ENCODE data around the gene ZFP69B. TPM values are rescaled to one million over a fixed set of nuclear protein-coding genes. Genes with fewer than 3 reads are reported as not detected.

ZFP69B gene
- total RNA-seq (2022) (4.5 and 5.1 TPM in 2 replicates), Bru-seq, nascent RNA (percentile 49 among the genes with signal in this experiment), BruChase-seq, experiment 1, labeled RNA remaining after a 6-hour chase (percentile 56 among the genes with signal in this experiment), BruChase-seq, experiment 2, labeled RNA remaining after a 2-hour chase (percentile 52 among the genes with signal in this experiment)
- long read RNA-seq, partial matches to known transcripts, result 0 of 2 reads
- long read RNA-seq, other reads (novel, unspliced or antisense), result 2 of 2 reads

DNA sequence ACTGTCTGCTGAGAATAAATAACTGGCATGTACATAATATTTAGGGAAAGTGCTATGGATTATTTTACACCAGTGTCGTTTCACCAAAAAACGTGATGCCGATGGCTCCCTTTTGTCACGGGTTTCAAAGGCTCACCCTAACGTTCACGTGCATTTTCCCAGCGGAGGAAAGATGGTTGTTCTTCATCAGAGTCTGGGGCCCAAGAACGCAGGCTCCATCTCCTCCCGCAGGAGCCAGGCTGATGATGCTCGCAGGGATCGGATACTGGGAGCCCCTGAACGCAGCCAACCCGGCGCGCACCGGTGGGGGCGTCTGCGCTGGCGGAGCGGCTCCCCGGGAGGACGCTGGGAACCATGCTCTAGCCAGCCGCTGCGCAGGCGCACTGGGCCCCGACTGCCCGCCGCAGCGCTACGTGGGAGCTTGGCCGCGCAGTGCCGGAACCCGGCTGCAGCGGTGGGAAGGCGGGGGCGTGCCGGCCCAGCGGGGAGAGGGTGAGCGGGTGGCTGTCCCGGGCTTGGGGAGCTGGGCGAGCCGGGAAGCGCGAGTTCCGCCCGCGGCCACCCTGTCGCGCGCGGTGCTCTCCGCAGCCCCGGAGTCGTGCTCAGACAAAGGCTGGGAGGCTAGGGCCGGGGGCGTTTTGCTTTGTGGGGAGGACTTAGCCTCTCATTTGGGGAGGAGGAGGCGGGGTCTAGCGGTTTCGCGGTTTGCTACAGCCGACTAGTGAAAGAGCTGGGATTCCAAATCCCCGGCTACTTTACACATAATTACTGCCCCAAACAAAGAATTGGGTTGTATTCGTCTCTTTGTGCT, at the start of gene ZFP69B:
Gene ZFP69B, plus strand, starts transcription at position 793 of the 811 bp plus-strand sequence. CDS start 486 bp downstream, outside the sequence.
- Mint-ChIP-seq H3K27ac (ENCODE audit: unreplicated experiment) (peak within 1 kb of the TSS; percentile 73), H3K4me3 (ENCODE audit: low read depth, unreplicated experiment) (peak within 1 kb of the TSS; percentile 86), H3K9me3 (ENCODE audit: low read depth, unreplicated experiment) (peaks cover 10% of the 10 kb centered on the region), H3K27me3 (ENCODE audit: unreplicated experiment) (no peaks in the 10 kb centered on the region), H3K4me1 (ENCODE audit: low read depth, unreplicated experiment) (peaks cover 13% of the 10 kb centered on the region), H3K36me3 (ENCODE audit: insufficient read depth, unreplicated experiment) (peaks cover 14% of the 10 kb centered on the region)
- no TSS peak for BruUV-seq (replicated peaks)
- TF ChIP-seq, protein P1, sequence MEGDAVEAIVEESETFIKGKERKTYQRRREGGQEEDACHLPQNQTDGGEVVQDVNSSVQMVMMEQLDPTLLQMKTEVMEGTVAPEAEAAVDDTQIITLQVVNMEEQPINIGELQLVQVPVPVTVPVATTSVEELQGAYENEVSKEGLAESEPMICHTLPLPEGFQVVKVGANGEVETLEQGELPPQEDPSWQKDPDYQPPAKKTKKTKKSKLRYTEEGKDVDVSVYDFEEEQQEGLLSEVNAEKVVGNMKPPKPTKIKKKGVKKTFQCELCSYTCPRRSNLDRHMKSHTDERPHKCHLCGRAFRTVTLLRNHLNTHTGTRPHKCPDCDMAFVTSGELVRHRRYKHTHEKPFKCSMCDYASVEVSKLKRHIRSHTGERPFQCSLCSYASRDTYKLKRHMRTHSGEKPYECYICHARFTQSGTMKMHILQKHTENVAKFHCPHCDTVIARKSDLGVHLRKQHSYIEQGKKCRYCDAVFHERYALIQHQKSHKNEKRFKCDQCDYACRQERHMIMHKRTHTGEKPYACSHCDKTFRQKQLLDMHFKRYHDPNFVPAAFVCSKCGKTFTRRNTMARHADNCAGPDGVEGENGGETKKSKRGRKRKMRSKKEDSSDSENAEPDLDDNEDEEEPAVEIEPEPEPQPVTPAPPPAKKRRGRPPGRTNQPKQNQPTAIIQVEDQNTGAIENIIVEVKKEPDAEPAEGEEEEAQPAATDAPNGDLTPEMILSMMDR (IDR thresholded peaks at IDR 0.05; ENCODE audit: unreplicated experiment), result no peak
- CTCF ChIA-PET, result interaction anchor here (0.6 to 0.8 kb wide), 3 partner anchors 10 to 64 kb away, joined by 3 read pairs; no protein-coding TSS in a partner anchor
- DNase-seq, result peak; percentile 96
- intact Hi-C loops (cut with micrococcal nuclease; ENCODE audit: unreplicated experiment), result no loop called here

DNA sequence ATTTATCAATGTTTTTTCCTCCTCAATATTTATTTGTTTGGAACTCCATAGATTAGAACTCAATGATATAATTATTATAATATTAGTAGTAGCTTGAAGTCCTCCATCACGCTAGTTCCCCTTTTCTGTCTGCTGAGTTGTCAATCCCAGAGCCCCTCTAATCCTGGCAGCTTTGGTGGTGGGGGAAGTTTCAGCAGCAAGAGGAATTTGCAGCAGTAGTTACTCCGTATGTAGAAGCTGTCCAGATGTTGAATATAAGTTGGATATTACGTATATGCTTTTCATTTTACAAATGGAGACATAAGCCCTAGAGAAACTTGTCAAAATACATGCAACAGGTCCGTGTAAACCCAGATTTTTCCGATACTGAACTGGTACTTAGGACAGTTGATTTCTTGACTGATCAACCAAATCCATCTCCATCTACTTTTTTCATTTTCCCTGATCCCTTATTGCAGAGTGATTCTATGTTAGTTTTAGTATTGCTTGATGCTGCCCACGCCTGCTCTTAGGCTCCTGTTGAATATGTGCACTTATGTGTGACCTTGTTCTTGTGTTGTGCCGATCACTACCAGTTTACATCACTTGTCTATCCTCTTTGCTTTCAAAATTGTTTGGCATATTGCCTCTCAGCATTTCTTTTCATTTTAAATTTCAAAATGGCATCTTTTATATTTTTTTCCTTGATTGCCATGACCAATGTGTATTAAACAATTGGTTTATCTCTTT, 48.6 kb upstream of the ZFP69B start:
- H3K4me3 Mint-ChIP-seq (ENCODE audit: low read depth, unreplicated experiment), result no peak overlapping the region
- H3K27me3 Mint-ChIP-seq (ENCODE audit: unreplicated experiment), result no peaks in the 10 kb centered on the region
- peaks cover 6% of the 10 kb centered on the region for H3K4me1 Mint-ChIP-seq (ENCODE audit: low read depth, unreplicated experiment)
- H3K27ac Mint-ChIP-seq (ENCODE audit: unreplicated experiment), result no peak overlapping the region
- DNase-seq, result no peak
- TF ChIP-seq, protein P1 (IDR thresholded peaks at IDR 0.05; ENCODE audit: unreplicated experiment), result no peak
- H3K36me3 Mint-ChIP-seq (ENCODE audit: insufficient read depth, unreplicated experiment), result no peaks in the 10 kb centered on the region
- H3K9me3 Mint-ChIP-seq (ENCODE audit: low read depth, unreplicated experiment), result no peaks in the 10 kb centered on the region
- CTCF ChIA-PET, result no interaction called here
- intact Hi-C loops (cut with micrococcal nuclease; ENCODE audit: unreplicated experiment), result no loop called here
- no TSS peak for BruUV-seq (replicated peaks)

DNA sequence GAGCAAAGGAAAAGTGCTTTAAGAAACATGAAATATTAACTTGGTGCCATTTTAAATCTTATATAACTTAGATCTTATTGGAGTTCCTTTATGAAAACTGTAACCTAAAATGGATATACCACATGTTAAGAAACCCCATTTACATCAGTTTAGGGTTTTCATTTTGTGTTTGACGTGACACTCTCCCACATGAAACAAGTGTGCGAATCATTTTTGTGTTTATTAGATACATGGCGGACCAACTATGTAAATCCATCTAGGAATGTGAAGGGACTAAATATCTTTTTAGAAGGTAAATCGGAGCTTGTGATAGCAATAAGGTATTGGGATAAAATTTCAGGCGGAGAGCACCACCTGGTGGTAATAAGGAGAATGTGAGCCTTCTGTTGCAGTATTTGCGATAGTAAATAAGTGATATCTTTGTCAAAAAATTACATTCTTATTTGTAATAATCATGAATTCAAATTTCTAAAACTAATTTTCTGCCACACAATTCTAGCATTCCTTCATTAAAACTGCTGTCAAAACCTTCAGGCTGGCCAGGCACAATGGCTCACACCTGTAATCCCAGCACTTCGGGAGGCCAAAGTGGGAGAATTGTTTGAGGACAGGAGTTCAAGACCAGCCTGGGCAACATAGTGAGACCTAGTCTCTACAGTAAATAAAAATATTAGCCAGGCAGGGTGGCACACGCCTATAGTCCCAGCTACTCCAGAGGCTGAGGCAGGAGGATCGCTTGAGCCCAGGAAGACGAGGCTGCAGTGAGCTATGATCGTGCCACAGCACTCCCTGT, 45.4 kb upstream of the ZFP69B start:
- peak; percentile 43 for DNase-seq
- H3K36me3 Mint-ChIP-seq (ENCODE audit: insufficient read depth, unreplicated experiment), result no peaks in the 10 kb centered on the region
- H3K4me1 Mint-ChIP-seq (ENCODE audit: low read depth, unreplicated experiment), result peaks cover 6% of the 10 kb centered on the region
- no peak overlapping the region for H3K4me3 Mint-ChIP-seq (ENCODE audit: low read depth, unreplicated experiment)
- no peak overlapping the region for H3K27ac Mint-ChIP-seq (ENCODE audit: unreplicated experiment)
- no peaks in the 10 kb centered on the region for H3K9me3 Mint-ChIP-seq (ENCODE audit: low read depth, unreplicated experiment)
- TF ChIP-seq, protein P1 (IDR thresholded peaks at IDR 0.05; ENCODE audit: unreplicated experiment), result peak; percentile 64
- H3K27me3 Mint-ChIP-seq (ENCODE audit: unreplicated experiment), result no peaks in the 10 kb centered on the region
- BruUV-seq (replicated peaks), result no TSS peak
- intact Hi-C loops (cut with micrococcal nuclease; ENCODE audit: unreplicated experiment), result loop anchor here (1.0 to 2.0 kb wide), 3 partner anchors 66 to 320 kb away; no protein-coding TSS in a partner anchor
- CTCF ChIA-PET, result interaction anchor here (0.5 to 2.2 kb wide), 15 partner anchors 13 to 320 kb away, joined by 3 to 24 read pairs (median 4); partner anchors contain the start of genes COL9A2 and SMAP2

Data from Calu3 (cell line).